ENCODE data around the gene FEZF1.
"Not testable (repeated sequence)": the region's sequence is repeated elsewhere in the genome, so short reads cannot be mapped to it uniquely, and the experiment has no call there.

The FEZF1 gene

GRCh38 chr7:122306320-122307227 is 2.0 kb upstream of the FEZF1 start:
- DNase-seq: no peak

- no peak for DNase-seq
Observed at GRCh38 chr7:122305475-122306319, 1.1 kb upstream of the FEZF1 start.

GRCh38 chr7:122304996-122305421 is 459 bp upstream of the FEZF1 start:
- DNase-seq: no peak

- DNase-seq: no peak
Observed at GRCh38 chr7:122303531-122304318, 825 bp downstream of the FEZF1 start.

- DNase-seq: no peak
Observed at GRCh38 chr7:122302761-122303530, 1.6 kb downstream of the FEZF1 start.

GRCh38 chr7:122301858-122302760 is 2.4 kb downstream of the FEZF1 start:
- DNase-seq: no peak

GRCh38 chr7:122300956-122301833 is 3.4 kb downstream of the FEZF1 start:
- DNase-seq: no peak

GRCh38 chr7:122300211-122300932 is 4.2 kb downstream of the FEZF1 start:
- no peak for DNase-seq

- DNase-seq: no peak
Observed at GRCh38 chr7:122299624-122300210, 4.8 kb downstream of the FEZF1 start.

- DNase-seq: no peak
Observed at GRCh38 chr7:122298618-122299017, 5.9 kb downstream of the FEZF1 start.

- DNase-seq: no peak
Observed at GRCh38 chr7:122298131-122298530, 6.4 kb downstream of the FEZF1 start.

- no peak for DNase-seq
Observed at GRCh38 chr7:122291189-122291588, 13.4 kb downstream of the FEZF1 start.

GRCh38 chr7:122290476-122290875 is 14.1 kb downstream of the FEZF1 start:
- no peak for DNase-seq

GRCh38 chr7:122289426-122289825 is 15.1 kb downstream of the FEZF1 start:
- no peak for DNase-seq

- DNase-seq: not testable (repeated sequence)
Observed at GRCh38 chr7:122284608-122285007, 19.9 kb downstream of the FEZF1 start.

- DNase-seq: no peak
Observed at GRCh38 chr7:122273117-122273516, 31.4 kb downstream of the FEZF1 start.

GRCh38 chr7:122269241-122269640 is 35.3 kb downstream of the FEZF1 start:
- DNase-seq: no peak

GRCh38 chr7:122268101-122268500 is 36.4 kb downstream of the FEZF1 start:
- DNase-seq: no peak

- no peak for DNase-seq
Observed at GRCh38 chr7:122262246-122262645, 42.3 kb downstream of the FEZF1 start.

Measured in CD4-positive, alpha-beta T cell treated with Interleukin-1 beta for 1 hour (primary cell).